ENCODE data around the gene DXO. TPM values are rescaled to one million over a fixed set of nuclear protein-coding genes. Genes with fewer than 3 reads are reported as not detected.
"Not testable (repeated sequence)": the region's sequence is repeated elsewhere in the genome, so short reads cannot be mapped to it uniquely, and the experiment has no call there.

Gene DXO
- total RNA-seq, 3 donors from 2014 or later, result 12.4 to 18.1 (median 15.8) TPM

- no peak for TF ChIP-seq CTCF (IDR thresholded peaks at IDR 0.05)
- ATAC-seq, result peak; percentile 64
- no peak for DNase-seq
- Histone ChIP-seq H3K4me3 (no peak overlapping the region), H3K4me1 (ENCODE audit: low read depth) (no peaks in the 10 kb centered on the region), H3K36me3 (ENCODE audit: low read depth) (no peaks in the 10 kb centered on the region), H3K9me3 (no peaks in the 10 kb centered on the region)
- intact Hi-C loops (cut with DNase I, micrococcal nuclease), result no loop called here
These were observed 31.7 kb downstream of the DXO start for GRCh38 chr6:31940256-31940664.

DNA sequence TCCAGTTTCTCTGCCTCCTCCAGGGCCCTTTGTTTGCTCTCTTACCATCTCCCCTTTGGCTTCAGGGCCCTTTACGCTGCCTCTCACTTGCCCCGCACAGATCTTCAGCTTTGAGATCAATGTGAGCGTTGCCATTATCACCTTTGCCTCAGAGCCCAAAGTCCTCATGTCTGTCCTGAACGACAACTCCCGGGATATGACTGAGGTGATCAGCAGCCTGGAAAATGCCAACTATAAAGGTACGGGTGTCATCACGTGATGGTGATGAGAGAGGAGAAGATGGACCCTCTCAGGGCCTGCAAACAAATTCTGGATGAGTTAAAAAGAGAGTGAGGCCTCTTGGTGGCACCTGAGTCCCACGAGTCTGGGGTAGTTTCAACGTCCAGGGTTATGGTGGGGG lies 36.1 kb downstream of the DXO start:
- H3K4me1 ChIP-seq (ENCODE audit: low read depth), result no peaks in the 10 kb centered on the region
- no peak for DNase-seq
- no peaks in the 10 kb centered on the region for H3K36me3 ChIP-seq (ENCODE audit: low read depth)
- ATAC-seq, result no peak
- TF ChIP-seq CTCF (IDR thresholded peaks at IDR 0.05), result no peak
- H3K4me3 ChIP-seq, result no peak overlapping the region
- no peaks in the 10 kb centered on the region for H3K9me3 ChIP-seq
- intact Hi-C loops (cut with DNase I, micrococcal nuclease), result no loop called here

DNA sequence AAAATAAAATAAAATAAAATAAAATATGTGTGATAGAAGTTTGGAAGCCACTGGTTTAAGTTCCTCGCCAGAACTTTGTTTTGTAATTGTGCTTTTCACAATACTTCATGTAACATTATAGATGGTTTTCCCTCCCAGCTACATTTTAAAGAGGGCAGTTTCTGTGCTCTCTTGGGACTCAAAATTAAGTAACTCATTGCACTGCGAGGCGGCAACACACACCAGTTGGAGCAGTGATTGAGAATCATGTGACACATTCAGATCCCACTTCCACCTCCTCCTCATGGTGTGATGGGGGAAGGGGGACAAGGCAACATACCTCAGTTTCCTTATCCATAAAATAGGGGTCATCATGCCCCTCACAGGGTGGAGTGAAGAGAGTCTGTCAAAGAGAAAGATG lies 36.9 kb downstream of the DXO start:
- H3K9me3 ChIP-seq, result no peaks in the 10 kb centered on the region
- H3K4me1 ChIP-seq (ENCODE audit: low read depth), result no peaks in the 10 kb centered on the region
- ATAC-seq, result no peak
- no peak for TF ChIP-seq CTCF (IDR thresholded peaks at IDR 0.05)
- no peak overlapping the region for H3K4me3 ChIP-seq
- intact Hi-C loops (cut with DNase I, micrococcal nuclease), result no loop called here
- no peaks in the 10 kb centered on the region for H3K36me3 ChIP-seq (ENCODE audit: low read depth)
- DNase-seq, result no peak

DNA sequence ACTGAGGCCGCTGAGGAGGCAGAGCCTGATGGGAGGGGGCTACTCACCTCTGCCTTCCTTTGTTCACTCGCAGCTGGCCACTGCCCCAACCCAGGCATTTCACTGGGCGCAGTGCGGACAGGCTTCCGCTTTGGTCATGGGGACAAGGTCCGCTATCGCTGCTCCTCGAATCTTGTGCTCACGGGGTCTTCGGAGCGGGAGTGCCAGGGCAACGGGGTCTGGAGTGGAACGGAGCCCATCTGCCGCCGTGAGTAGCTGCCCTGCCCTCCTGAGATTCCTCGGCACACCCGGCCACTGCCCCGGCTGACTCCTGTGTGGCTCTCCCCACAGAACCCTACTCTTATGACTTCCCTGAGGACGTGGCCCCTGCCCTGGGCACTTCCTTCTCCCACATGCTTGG lies 38.4 kb downstream of the DXO start:
- DNase-seq (no peak), ATAC-seq (no peak)
- Histone ChIP-seq H3K4me3 (no peak overlapping the region), H3K36me3 (ENCODE audit: low read depth) (no peaks in the 10 kb centered on the region), H3K4me1 (ENCODE audit: low read depth) (no peaks in the 10 kb centered on the region), H3K9me3 (no peaks in the 10 kb centered on the region)
- intact Hi-C loops (cut with DNase I, micrococcal nuclease), result no loop called here
- TF ChIP-seq CTCF (IDR thresholded peaks at IDR 0.05), result no peak

GRCh38 chr6:31932137-31932536 lies 39.8 kb downstream of the DXO start:
- DNase-seq; ATAC-seq; H3K4me3 ChIP-seq; H3K9me3 ChIP-seq; intact Hi-C loops (cut with DNase I, micrococcal nuclease); H3K4me1 ChIP-seq (ENCODE audit: low read depth); H3K36me3 ChIP-seq (ENCODE audit: low read depth): not testable (repeated sequence)

GRCh38 chr6:31930962-31931361 lies 41.0 kb downstream of the DXO start:
- Histone ChIP-seq H3K4me1 (ENCODE audit: low read depth) (no peaks in the 10 kb centered on the region), H3K4me3 (no peak overlapping the region), H3K9me3 (no peaks in the 10 kb centered on the region), H3K36me3 (ENCODE audit: low read depth) (no peaks in the 10 kb centered on the region)
- no peak for DNase-seq
- intact Hi-C loops (cut with DNase I, micrococcal nuclease), result no loop called here
- ATAC-seq, result no peak
- no peak for TF ChIP-seq CTCF (IDR thresholded peaks at IDR 0.05)

All from mucosa of descending colon (tissue), 3 donors.